HepG2 (cell line): ENCODE results near the gene CEBPB. TPM values are rescaled to one million over a fixed set of nuclear protein-coding genes. Genes with fewer than 3 reads are reported as not detected.

Experiments
- HMGXB4 ChIP-seq, 2 experiments: sonication (generic) in 1 of 2; formaldehyde crosslinking in 1 of 2; IDR thresholded peaks; 2 replicates each; pipeline versions ENCODE4 v1.4.0 to v1.6.1; 2018 to 2020; ENCODE audit warnings: missing genetic modification reagents in 2 of 2, borderline replicate concordance in 1 of 2, low read depth in 1 of 2, mild to moderate bottlenecking in 1 of 2, missing biosample characterization in 1 of 2
- HNRNPL ChIP-seq: fragments of 200-400 bp; formaldehyde crosslinking; IDR thresholded peaks from 2 replicates; pipeline ENCODE4 v1.6.1; 2017; ENCODE audit warnings: mild to moderate bottlenecking, low read depth, low read length
- HOXA5 ChIP-seq: sonication (generic); formaldehyde crosslinking; IDR thresholded peaks from 2 replicates; pipeline ENCODE4 v1.4.0; 2020; ENCODE audit warnings: missing genetic modification reagents
- HOXD1 ChIP-seq: sonication (generic); formaldehyde crosslinking; IDR thresholded peaks from 2 replicates; pipeline ENCODE4 v1.5.0; 2020; ENCODE audit warnings: missing genetic modification reagents
- IRX3 ChIP-seq: sonication (generic); formaldehyde crosslinking; IDR thresholded peaks from 2 replicates; pipeline ENCODE4 v1.8.1; 2023; ENCODE audit warnings: mild to moderate bottlenecking, low read depth, missing genetic modification reagents, borderline replicate concordance
- RAD21 ChIP-seq: fragments of 450-650 bp; formaldehyde crosslinking; IDR thresholded peaks from 2 replicates; pipeline ENCODE4 v1.5.0; 2020; ENCODE audit warnings: mild to moderate bottlenecking
- RARG ChIP-seq: sonication (generic); formaldehyde crosslinking; IDR thresholded peaks from 2 replicates; pipeline ENCODE4 v1.4.0; 2020; ENCODE audit warnings: low read depth, mild to moderate bottlenecking, missing genetic modification reagents
- RBFOX2 ChIP-seq: fragments of 200-400 bp; formaldehyde crosslinking; IDR thresholded peaks from 2 replicates; pipeline ENCODE4 v1.6.1; 2017; ENCODE audit warnings: low read depth, mild to moderate bottlenecking, low read length
- SMYD3 ChIP-seq: sonication (generic); formaldehyde crosslinking; IDR thresholded peaks from 2 replicates; pipeline ENCODE4 v1.8.1; 2023; ENCODE audit warnings: mild to moderate bottlenecking, missing genetic modification reagents
- STAT5B ChIP-seq: sonication (generic); formaldehyde crosslinking; IDR thresholded peaks from 2 replicates; pipeline ENCODE4 v1.4.0; 2020; ENCODE audit warnings: missing genetic modification reagents
- TOPORS ChIP-seq: sonication (generic); formaldehyde crosslinking; IDR thresholded peaks from 2 replicates; pipeline ENCODE4 v1.8.0; 2023; ENCODE audit warnings: mild to moderate bottlenecking, missing genetic modification reagents
- UBTF ChIP-seq: sonication (generic); formaldehyde crosslinking; IDR thresholded peaks from 2 replicates; pipeline ENCODE4 v1.4.0; 2020; ENCODE audit warnings: mild to moderate bottlenecking, missing genetic modification reagents
- ZC3H13 ChIP-seq: sonication (generic); formaldehyde crosslinking; IDR thresholded peaks from 2 replicates; pipeline ENCODE4 v1.8.1; 2023; ENCODE audit warnings: mild to moderate bottlenecking, missing genetic modification reagents, moderate library complexity
- ZNF746 ChIP-seq: sonication (generic); formaldehyde crosslinking; IDR thresholded peaks from 2 replicates; pipeline ENCODE4 v1.8.0; 2022; ENCODE audit warnings: mild to moderate bottlenecking, missing genetic modification reagents
- polyA plus RNA-seq, 8 experiments: library from polyadenylated mRNA; depleted of rRNA in 3 of 8; stranded (reverse) in 7 of 8; unstranded in 1 of 8; fragments of >200 nt; fragmentation: Illumina TruSeq in 4 of 8; extraction: Trizol in 4 of 8; gene quantifications; 2 replicates each; pipeline versions ENCODE4 v1.2.1 to v1.2.3, GENCODE V29; 2011 to 2016; ENCODE audit warnings: low read depth in 4 of 8, missing spikeins in 1 of 8, mixed read lengths in 1 of 8; ENCODE audit not compliant: insufficient read depth in 1 of 8
- total RNA-seq, 5 experiments: library from RNA; depleted of rRNA; stranded (reverse); fragments of >200 nt; fragmentation: Illumina TruSeq; extraction: Trizol; gene quantifications; 2 replicates each; pipeline ENCODE4 v1.2.3, GENCODE V29; 2016; ENCODE audit warnings: low read depth in 1 of 5
- TF ChIP-seq, protein P1 (sequence below), 2 experiments: fragments of 450-650 bp in 1 of 2; sonication (generic) in 1 of 2; formaldehyde crosslinking in 1 of 2; IDR thresholded peaks; 2 replicates each; pipeline versions ENCODE4 v1.6.1 to v1.8.0; 2016 to 2022; ENCODE audit warnings: antibody characterized with exemption in 1 of 2, mild to moderate bottlenecking in 1 of 2, missing genetic modification reagents in 1 of 2

Gene CEBPB
- total and polyA plus RNA-seq, 2 of the 13 experiments (the other 11 are each of a cell fraction or from before 2014, with no cell fraction given), result 18.5 to 28.2 TPM

DNA sequence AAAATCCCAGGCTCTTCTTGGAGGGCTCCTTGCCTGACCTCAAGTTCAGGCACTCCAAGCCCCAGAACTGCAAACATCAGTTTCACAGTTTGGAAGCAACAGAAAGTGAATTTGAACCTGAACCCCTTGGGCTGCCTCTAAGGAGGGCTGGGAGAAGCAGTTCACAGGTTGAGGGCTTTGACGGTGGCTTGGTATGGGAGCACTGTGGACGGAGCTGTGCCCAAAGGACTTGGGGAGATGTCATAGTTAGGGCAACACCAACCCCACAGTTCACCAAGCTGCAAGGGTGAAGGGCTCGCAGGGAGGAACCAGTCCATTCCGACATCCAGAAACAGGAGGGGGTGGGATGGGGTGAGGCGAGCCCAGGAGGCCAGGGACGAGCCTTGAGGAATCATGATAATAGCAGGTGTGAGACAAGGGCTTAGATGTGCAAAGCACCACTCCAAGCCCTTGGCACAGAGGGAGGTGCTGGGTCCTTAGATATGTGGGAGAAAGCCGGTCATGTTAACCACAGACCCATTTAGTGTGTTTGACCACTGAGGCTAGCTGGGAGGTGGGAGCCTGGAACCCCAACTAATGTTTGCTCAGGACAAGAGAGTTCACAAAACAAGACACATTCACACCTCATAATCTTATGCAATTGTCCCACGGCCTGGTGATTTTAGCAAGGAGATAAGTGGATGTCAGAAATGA lies 4.3 kb downstream of the CEBPB start (continued):
- TF ChIP-seq RAD21 (0 out of 2 replicates have a peak, but pooled peaks have one; percentile 9), HMGXB4 (CRISPR knock-in tag; IDR thresholded peaks at IDR 0.05; ENCODE audit: borderline replicate concordance in 1 of 2, low read depth in 1 of 2) (0 out of 4 replicates have a peak, but pooled peaks of 1 of the 2 experiments have one; percentile 28), ZNF746 (CRISPR knock-in tag) (peak; percentile 78; the same call in 1 of the 2 replicates), TOPORS (CRISPR knock-in tag) (peak; percentile 79; the same call in 1 of the 2 replicates), ZC3H13 (CRISPR knock-in tag) (peak; percentile 24), HOXD1 (CRISPR knock-in tag) (no peak), RARG (CRISPR knock-in tag) (0 out of 2 replicates have a peak, but pooled peaks have one; percentile 54), HNRNPL (0 out of 2 replicates have a peak, but pooled peaks have one; percentile 14), SMYD3 (CRISPR knock-in tag) (peak; percentile 79; the same call in 1 of the 2 replicates), IRX3 (peak; percentile 54; the same call in 1 of the 2 replicates), RBFOX2 (peak; percentile 81), STAT5B (CRISPR knock-in tag) (no peak), UBTF (CRISPR knock-in tag) (peak; percentile 34; the same call in 1 of the 2 replicates), HOXA5 (CRISPR knock-in tag) (peak; percentile 16; the same call in 1 of the 2 replicates)
- TF ChIP-seq, protein P1, sequence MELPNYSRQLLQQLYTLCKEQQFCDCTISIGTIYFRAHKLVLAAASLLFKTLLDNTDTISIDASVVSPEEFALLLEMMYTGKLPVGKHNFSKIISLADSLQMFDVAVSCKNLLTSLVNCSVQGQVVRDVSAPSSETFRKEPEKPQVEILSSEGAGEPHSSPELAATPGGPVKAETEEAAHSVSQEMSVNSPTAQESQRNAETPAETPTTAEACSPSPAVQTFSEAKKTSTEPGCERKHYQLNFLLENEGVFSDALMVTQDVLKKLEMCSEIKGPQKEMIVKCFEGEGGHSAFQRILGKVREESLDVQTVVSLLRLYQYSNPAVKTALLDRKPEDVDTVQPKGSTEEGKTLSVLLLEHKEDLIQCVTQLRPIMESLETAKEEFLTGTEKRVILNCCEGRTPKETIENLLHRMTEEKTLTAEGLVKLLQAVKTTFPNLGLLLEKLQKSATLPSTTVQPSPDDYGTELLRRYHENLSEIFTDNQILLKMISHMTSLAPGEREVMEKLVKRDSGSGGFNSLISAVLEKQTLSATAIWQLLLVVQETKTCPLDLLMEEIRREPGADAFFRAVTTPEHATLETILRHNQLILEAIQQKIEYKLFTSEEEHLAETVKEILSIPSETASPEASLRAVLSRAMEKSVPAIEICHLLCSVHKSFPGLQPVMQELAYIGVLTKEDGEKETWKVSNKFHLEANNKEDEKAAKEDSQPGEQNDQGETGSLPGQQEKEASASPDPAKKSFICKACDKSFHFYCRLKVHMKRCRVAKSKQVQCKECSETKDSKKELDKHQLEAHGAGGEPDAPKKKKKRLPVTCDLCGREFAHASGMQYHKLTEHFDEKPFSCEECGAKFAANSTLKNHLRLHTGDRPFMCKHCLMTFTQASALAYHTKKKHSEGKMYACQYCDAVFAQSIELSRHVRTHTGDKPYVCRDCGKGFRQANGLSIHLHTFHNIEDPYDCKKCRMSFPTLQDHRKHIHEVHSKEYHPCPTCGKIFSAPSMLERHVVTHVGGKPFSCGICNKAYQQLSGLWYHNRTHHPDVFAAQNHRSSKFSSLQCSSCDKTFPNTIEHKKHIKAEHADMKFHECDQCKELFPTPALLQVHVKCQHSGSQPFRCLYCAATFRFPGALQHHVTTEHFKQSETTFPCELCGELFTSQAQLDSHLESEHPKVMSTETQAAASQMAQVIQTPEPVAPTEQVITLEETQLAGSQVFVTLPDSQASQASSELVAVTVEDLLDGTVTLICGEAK (IDR thresholded peaks at IDR 0.05), result no peak
- TF ChIP-seq, protein P1 (CRISPR knock-in tag; IDR thresholded peaks at IDR 0.05), result peak; percentile 15; the same call in 1 of the 2 replicates
